ENCODE measurements around the gene GNAO1. TPM values are rescaled to one million over a fixed set of nuclear protein-coding genes. Genes with fewer than 3 reads are reported as not detected.

Gene GNAO1
- total RNA-seq, 1 donor from 2014 or later: 15.4 TPM

DNA sequence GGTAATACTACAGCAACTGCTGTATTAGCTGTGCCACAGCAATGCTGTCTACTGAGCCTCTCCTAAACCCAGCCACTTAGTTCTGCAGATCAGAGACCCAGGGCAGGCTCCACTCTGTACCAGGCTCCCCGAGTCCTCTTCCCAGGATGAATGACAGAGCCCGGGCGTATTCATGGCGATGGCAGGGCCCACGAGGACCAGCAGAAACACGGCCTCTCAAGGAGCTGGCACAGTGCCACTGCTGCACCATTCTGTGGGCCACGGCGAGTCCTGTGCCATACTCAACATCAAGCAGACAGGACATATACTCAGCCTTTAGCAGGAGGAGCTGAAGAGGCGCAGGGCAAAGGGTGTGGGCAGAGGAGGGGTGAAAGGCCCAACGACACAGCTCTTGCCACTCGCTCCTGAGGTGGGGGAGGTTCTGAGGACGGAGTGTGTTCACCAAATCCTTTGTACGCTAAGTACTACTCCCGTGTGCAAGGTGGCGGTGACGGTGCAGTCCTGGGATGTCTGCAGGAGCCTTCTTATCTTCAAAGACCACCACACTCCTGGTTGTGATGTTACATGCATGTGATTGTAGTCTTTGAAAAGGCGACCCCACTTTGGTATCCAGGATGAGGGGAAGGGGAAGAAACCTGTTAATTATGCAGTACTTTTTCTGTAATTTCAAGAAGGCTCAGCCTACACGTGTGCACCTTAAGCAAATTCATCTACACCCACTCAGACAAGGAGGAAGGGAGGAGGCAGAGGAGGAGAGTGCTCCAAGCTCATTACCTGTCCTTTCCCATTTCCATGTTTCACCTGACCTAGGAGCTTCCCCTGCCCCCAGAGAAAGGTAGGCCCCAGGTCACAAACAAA is 136.0 kb downstream of the GNAO1 start:
- intact Hi-C loops (cut with micrococcal nuclease): no loop called here
- Histone ChIP-seq H3K9me3 (replicated peaks) (no peaks in the 10 kb centered on the region), H3K4me3 (no peak overlapping the region), H3K27me3 (ENCODE audit: low read depth) (no peaks in the 10 kb centered on the region), H3K4me1 (peaks cover under 1% of the 10 kb centered on the region), H3K36me3 (no peaks in the 10 kb centered on the region), H3K27ac (replicated peaks) (no peak overlapping the region)
- DNase-seq: no peak
- TF ChIP-seq, protein P1, sequence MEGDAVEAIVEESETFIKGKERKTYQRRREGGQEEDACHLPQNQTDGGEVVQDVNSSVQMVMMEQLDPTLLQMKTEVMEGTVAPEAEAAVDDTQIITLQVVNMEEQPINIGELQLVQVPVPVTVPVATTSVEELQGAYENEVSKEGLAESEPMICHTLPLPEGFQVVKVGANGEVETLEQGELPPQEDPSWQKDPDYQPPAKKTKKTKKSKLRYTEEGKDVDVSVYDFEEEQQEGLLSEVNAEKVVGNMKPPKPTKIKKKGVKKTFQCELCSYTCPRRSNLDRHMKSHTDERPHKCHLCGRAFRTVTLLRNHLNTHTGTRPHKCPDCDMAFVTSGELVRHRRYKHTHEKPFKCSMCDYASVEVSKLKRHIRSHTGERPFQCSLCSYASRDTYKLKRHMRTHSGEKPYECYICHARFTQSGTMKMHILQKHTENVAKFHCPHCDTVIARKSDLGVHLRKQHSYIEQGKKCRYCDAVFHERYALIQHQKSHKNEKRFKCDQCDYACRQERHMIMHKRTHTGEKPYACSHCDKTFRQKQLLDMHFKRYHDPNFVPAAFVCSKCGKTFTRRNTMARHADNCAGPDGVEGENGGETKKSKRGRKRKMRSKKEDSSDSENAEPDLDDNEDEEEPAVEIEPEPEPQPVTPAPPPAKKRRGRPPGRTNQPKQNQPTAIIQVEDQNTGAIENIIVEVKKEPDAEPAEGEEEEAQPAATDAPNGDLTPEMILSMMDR (IDR thresholded peaks at IDR 0.05; ENCODE audit: borderline replicate concordance): no peak

DNA sequence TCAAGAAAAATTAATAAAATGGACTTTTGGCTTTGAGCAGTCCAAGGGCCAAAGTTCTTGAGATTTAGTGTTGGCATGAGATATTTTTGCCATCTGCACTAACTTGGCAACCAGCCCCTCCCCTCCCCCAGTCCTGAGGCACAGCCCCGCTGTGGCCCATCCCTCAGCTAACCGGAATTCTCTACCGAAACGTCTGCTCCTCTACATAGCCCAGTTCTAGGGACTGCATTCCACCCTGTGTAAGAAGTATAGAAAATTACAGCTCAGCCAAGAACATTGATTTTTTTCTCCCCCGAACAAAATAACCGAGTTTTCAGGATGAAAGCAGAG is 136.6 kb downstream of the GNAO1 start:
- no peak for DNase-seq
- Histone ChIP-seq H3K27ac (replicated peaks) (no peak overlapping the region), H3K4me3 (no peak overlapping the region), H3K9me3 (replicated peaks) (no peaks in the 10 kb centered on the region), H3K27me3 (ENCODE audit: low read depth) (no peaks in the 10 kb centered on the region), H3K4me1 (peaks cover 6% of the 10 kb centered on the region), H3K36me3 (no peaks in the 10 kb centered on the region)
- TF ChIP-seq, protein P1 (IDR thresholded peaks at IDR 0.05; ENCODE audit: borderline replicate concordance): no peak
- intact Hi-C loops (cut with micrococcal nuclease): no loop called here

DNA sequence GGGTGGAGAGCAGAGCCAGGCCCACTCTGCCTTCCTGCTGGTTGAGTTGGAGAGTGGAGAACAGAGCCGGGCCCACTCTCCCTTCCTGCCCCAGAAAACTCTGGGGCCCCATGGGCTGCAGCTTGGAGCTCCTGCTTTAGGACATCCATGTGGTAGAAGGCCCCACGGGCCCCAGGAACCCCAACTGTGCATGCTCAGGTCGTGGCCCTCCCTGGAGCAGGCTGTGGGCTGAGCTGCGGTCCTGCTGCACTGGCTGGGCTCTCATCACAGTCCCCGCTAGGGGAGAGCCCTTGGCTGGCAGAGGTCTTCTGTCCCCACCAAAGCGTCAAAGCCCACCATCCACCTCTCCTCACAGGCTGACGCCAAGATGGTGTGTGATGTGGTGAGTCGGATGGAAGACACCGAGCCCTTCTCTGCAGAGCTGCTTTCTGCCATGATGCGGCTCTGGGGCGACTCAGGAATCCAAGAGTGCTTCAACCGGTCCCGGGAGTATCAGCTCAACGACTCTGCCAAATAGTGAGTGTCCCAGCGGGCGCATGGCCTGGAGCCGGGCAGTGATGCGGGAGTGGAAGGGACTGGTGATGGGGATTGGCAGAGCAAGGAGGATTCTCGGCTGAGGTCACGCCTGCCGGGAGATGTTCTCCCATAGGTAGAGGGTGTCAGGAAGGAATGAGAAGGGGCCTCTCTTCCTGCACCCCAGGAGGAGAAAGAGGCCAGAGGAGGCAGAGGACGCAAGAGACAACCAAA is 137.2 kb downstream of the GNAO1 start:
- peaks cover 7% of the 10 kb centered on the region for H3K4me1 ChIP-seq
- no peak for DNase-seq
- H3K4me3 ChIP-seq: no peak overlapping the region
- TF ChIP-seq, protein P1 (IDR thresholded peaks at IDR 0.05; ENCODE audit: borderline replicate concordance): no peak
- H3K27ac ChIP-seq (replicated peaks): no peak overlapping the region
- H3K9me3 ChIP-seq (replicated peaks): no peaks in the 10 kb centered on the region
- H3K27me3 ChIP-seq (ENCODE audit: low read depth): no peaks in the 10 kb centered on the region
- intact Hi-C loops (cut with micrococcal nuclease): no loop called here
- H3K36me3 ChIP-seq: no peaks in the 10 kb centered on the region

DNA sequence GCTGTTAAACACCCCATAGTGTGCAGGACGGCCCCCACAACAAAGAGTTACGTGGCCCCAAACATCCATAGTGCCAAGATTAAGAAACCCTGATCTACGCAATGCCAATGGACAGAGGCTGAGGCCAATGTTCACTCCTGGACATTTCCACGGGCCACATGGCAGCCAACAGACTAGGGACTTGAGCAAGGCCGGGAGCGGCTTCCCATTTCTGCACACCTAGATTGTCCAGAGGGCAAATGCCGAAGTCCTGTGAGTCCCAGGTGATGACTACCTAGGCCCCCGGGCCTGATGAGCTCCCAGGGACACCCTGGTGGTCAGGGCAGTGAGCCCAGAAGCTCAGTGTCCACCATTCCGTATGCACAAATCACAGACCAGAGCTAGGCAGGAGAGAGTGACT is 138.6 kb downstream of the GNAO1 start:
- intact Hi-C loops (cut with micrococcal nuclease): no loop called here
- TF ChIP-seq, protein P1 (IDR thresholded peaks at IDR 0.05; ENCODE audit: borderline replicate concordance): no peak
- Histone ChIP-seq H3K36me3 (no peaks in the 10 kb centered on the region), H3K27me3 (ENCODE audit: low read depth) (no peaks in the 10 kb centered on the region), H3K4me3 (no peak overlapping the region), H3K4me1 (peaks cover 7% of the 10 kb centered on the region), H3K9me3 (replicated peaks) (no peaks in the 10 kb centered on the region), H3K27ac (replicated peaks) (no peak overlapping the region)
- DNase-seq: no peak

DNA sequence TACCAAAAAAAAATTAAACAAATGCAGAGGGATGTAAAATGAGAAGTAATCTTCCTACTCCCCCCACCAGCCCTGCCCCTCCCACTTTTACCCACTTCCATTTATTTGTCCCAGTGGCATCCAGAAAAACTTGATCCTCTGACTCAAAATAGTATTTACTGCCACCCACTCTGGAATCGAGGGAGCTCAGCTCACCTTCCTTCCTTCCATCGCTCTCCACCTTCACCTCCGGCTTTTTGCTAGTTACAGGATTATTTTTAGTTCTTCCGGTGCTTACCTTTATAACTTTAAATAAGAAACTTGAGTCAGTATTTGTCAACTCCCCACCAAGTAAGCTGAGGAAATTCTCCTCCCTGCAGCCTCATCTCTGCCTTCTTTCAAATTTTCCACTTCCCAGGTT is 139.2 kb downstream of the GNAO1 start:
- Histone ChIP-seq H3K27me3 (ENCODE audit: low read depth) (no peaks in the 10 kb centered on the region), H3K36me3 (no peaks in the 10 kb centered on the region), H3K4me3 (no peak overlapping the region), H3K9me3 (replicated peaks) (no peaks in the 10 kb centered on the region), H3K27ac (replicated peaks) (no peak overlapping the region), H3K4me1 (peaks cover 8% of the 10 kb centered on the region)
- DNase-seq: no peak
- intact Hi-C loops (cut with micrococcal nuclease): no loop called here
- TF ChIP-seq, protein P1 (IDR thresholded peaks at IDR 0.05; ENCODE audit: borderline replicate concordance): no peak

Measured in left ventricle myocardium inferior (tissue), 1 donor.